ENCODE measurements around the gene UBAP2.

- TF ChIP-seq CTCF (IDR thresholded peaks at IDR 0.05; ENCODE audit: low read depth, low read length, poor library complexity, severe bottlenecking) = no peak
- no peak for TF ChIP-seq EZH2phosphoT487 (IDR thresholded peaks at IDR 0.05; ENCODE audit: borderline replicate concordance, low read length)
Measured at GRCh38 chr9:34059954-34060353, 11.3 kb upstream of the UBAP2 start.
